Immature natural killer cell (primary cell): Measurements from ENCODE around the gene MGLL. TPM values are rescaled to one million over a fixed set of nuclear protein-coding genes. Genes with fewer than 3 reads are reported as not detected.

ENCODE experiments used
- DNase-seq, 3 donors: peaks; one replicate each; pipeline ENCODE4 v3.0.0; 2022; ENCODE audit warnings: mixed read lengths in 1 of 3
- H3K27ac Mint-ChIP-seq, 6 donors: one replicate each; pipeline ENCODE4 v1.8.0; 2020; ENCODE audit warnings: mixed read lengths in 6 of 6, mild to moderate bottlenecking in 5 of 6, inconsistent platforms in 4 of 6, moderate library complexity in 3 of 6
- H3K27me3 Mint-ChIP-seq, 3 donors: one replicate each; pipeline ENCODE4 v1.8.0; 2020 to 2021; ENCODE audit warnings: low read depth in 3 of 3, mild to moderate bottlenecking in 3 of 3, mixed read lengths in 3 of 3, moderate library complexity in 3 of 3, inconsistent platforms in 1 of 3
- H3K36me3 Mint-ChIP-seq, 3 donors: one replicate each; pipeline ENCODE4 v1.8.0; 2020; ENCODE audit warnings: mixed read lengths in 3 of 3, inconsistent platforms in 2 of 3, mild to moderate bottlenecking in 2 of 3
- H3K4me1 Mint-ChIP-seq, 2 donors: one replicate each; pipeline ENCODE4 v1.8.0; 2020; ENCODE audit warnings: inconsistent platforms in 2 of 2, mild to moderate bottlenecking in 2 of 2, mixed read lengths in 2 of 2, moderate library complexity in 1 of 2
- H3K4me3 Mint-ChIP-seq, 5 donors: one replicate each; pipeline ENCODE4 v1.8.0; 2020; ENCODE audit warnings: mild to moderate bottlenecking in 5 of 5, mixed read lengths in 5 of 5, inconsistent platforms in 3 of 5, moderate library complexity in 3 of 5
- H3K9me3 Mint-ChIP-seq, 6 donors: one replicate each; pipeline ENCODE4 v1.8.0; 2020; ENCODE audit warnings: mild to moderate bottlenecking in 6 of 6, mixed read lengths in 6 of 6, inconsistent platforms in 4 of 6, moderate library complexity in 3 of 6
- polyA plus RNA-seq, 3 donors: library from polyadenylated mRNA; unstranded; fragments of 300-500 nt; fragmentation: Illumina TruSeq; gene quantifications; one replicate each; pipeline ENCODE4 v1.2.3, GENCODE V29; 2021

MGLL gene
- polyA plus RNA-seq, 3 donors from 2014 or later, result 2.6 to 3.6 (median 2.6) TPM

DNA sequence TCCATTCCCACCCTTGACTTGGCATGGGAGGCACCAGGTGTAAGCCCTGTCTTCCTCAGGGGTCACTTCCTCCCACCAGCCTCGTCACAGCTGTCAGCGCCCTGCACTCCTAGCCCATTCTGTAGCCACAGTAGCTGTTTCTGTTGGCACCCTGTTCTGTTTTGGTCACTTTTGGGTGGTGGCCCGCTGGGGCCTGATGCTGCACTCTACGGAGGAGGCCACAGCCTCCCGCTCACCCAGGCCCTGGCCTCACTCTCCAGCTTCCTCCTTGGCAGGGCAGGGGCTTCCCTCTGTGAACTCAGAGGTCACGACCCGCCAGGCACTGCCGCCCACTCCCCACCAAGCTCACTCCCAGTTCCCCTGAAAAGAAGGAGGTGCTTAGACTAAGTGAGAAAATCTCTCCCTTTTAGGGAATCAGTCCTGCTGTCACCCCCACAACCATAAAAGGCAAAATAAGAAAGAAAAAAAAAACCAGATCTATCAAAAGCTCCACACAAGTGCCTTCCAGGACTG lies 68.4 kb downstream of the MGLL start:
- peaks cover 0 to 11% (median 4%) of the 10 kb centered on the region in 3 donors for H3K27me3 Mint-ChIP-seq
- no peak overlapping the region for H3K4me3 Mint-ChIP-seq
- DNase-seq, result no peak
- H3K36me3 Mint-ChIP-seq, result no peaks in the 10 kb centered on the region
- no peaks in the 10 kb centered on the region for H3K4me1 Mint-ChIP-seq
- peak overlapping the region in 2 of 6 donors; percentile 59 to 78 for H3K27ac Mint-ChIP-seq
- no peaks in the 10 kb centered on the region for H3K9me3 Mint-ChIP-seq

DNA sequence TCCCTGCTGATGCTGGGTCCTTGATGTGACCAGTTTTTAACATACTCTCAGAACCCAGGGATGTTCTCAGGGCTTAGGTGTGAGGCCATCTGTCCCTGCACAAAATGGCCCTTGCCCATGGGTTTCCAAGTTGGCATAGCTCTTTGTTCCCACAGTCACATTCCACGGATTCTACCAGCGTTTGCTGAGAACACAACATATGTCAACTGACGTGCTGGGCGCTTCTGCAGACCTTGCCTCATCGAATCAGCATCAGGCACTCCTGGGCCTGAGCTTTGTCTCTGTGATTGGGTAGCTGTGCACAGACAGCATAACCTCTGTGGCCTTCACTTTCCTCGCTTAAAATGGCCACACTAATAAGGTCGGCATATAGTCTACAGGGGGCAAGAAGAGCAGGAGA lies 69.0 kb downstream of the MGLL start:
- Mint-ChIP-seq H3K27me3 (peaks cover 0 to 11% (median 4%) of the 10 kb centered on the region in 3 donors), H3K4me1 (no peaks in the 10 kb centered on the region), H3K27ac (no peak overlapping the region), H3K4me3 (no peak overlapping the region), H3K36me3 (no peaks in the 10 kb centered on the region), H3K9me3 (no peaks in the 10 kb centered on the region)
- DNase-seq, result no peak

DNA sequence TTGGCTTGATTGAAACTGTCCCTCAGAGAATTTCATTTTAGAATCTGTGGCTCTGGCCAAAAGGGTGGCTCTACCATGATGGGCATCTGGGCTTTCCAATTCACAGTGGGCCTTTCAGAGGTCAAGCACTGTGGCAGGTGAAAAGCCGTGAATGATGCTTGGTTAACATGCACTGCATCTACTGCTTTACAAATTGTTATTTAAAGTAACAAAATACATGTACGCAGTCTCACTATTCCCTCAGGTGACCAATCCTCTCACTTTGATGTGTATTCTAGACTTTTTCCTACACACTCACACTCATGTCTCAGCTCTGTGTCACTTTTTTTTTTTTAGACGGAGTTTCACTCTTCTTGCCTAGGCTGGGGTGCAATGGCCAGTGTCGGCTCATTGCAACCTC lies 70.5 kb downstream of the MGLL start:
- Mint-ChIP-seq H3K9me3 (no peaks in the 10 kb centered on the region), H3K4me3 (no peak overlapping the region), H3K4me1 (no peaks in the 10 kb centered on the region), H3K27me3 (peaks cover 0 to 8% (median 4%) of the 10 kb centered on the region in 3 donors), H3K36me3 (no peaks in the 10 kb centered on the region), H3K27ac (no peak overlapping the region)
- no peak for DNase-seq

DNA sequence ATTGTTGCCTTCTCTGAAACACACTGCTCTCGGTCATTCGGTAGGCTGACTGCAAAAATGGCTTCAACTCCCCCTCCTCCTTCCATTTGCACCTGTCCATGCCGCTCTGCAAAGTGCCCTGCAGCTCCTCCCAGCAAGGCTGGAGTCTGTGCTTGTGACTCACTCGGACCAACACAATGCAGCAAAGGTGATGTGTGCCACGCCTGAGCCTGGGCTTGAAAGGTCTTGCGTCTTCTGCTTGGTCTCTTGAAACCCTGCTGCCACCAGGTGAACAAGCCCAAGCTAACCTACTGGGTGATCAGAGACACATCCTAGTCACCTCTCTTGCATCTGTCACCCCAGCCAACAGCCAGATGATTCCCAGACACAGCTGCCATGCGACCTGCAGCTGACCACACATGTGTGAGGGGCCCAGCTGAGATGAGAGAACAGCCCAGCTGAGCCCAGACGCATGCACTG lies 71.1 kb downstream of the MGLL start:
- Mint-ChIP-seq H3K36me3 (no peaks in the 10 kb centered on the region), H3K4me1 (no peaks in the 10 kb centered on the region), H3K4me3 (no peak overlapping the region), H3K9me3 (no peaks in the 10 kb centered on the region), H3K27me3 (peaks cover 0 to 8% (median 4%) of the 10 kb centered on the region in 3 donors), H3K27ac (no peak overlapping the region)
- no peak for DNase-seq

DNA sequence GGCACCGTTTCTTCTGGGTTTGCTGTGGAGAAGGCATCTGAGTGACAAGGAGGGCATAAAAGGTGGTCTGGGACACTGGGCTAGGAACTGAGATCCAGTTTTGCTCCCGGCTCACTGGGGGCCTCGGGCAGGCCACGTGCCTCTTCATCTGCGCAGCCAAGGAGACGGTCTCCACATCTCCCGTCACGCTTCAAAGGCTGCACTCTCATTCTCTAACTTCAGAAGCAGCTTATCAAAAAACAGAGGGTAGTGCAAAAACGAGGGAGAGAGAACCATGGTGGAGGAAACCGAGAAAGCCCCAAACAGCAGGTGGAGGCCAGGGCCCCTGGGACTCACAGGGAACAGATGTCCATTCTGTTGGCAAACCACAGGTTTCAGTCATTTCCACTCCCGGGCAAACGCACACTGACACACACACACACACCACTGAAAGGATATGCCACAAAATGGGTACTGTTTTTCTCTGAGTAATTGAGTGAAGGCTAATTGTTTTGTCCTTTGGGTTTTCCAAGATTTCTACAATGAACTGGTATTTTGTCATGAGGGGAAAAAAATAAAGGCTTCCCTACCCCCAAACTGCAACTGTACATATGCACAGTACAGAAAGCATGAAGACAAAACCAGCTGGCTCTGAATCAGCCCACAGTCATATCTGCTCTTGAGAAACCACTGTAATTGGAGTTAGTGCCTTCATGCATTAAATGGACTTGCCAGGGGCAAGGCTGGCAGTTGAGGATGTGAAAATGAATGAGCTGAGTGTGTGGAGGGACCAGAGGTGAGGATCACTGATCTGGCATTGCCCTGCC lies 71.9 kb downstream of the MGLL start:
- Mint-ChIP-seq H3K4me1 (no peaks in the 10 kb centered on the region), H3K27ac (no peak overlapping the region), H3K27me3 (peaks cover 0 to 8% (median 4%) of the 10 kb centered on the region in 3 donors), H3K36me3 (no peaks in the 10 kb centered on the region), H3K9me3 (no peaks in the 10 kb centered on the region), H3K4me3 (no peak overlapping the region)
- DNase-seq, result no peak

DNA sequence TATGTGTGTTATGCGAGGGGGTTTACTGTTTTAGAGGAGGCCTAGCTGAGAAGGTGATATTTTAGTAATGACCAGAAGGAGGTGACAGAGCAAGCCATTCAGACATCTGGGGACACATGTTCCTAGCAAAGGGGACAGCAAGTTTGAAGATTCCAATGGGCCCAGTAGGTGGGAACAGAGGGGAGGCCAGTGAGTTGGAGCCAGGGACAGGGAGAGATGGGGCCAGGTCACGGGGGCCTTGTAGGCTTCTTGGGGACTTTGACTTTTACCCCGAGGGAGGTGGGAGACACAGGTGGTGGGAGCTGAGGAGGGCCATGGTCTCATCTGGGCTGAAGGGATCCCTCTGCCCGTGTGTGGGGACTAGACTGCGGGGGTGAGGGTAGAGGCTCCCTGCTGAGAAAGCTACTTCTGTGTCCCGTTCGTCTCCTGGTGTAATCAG lies 72.5 kb downstream of the MGLL start:
- Mint-ChIP-seq H3K4me3 (no peak overlapping the region), H3K27ac (no peak overlapping the region), H3K36me3 (no peaks in the 10 kb centered on the region), H3K27me3 (peaks cover 0 to 4% (median 1%) of the 10 kb centered on the region in 3 donors), H3K4me1 (no peaks in the 10 kb centered on the region), H3K9me3 (no peaks in the 10 kb centered on the region)
- no peak for DNase-seq

DNA sequence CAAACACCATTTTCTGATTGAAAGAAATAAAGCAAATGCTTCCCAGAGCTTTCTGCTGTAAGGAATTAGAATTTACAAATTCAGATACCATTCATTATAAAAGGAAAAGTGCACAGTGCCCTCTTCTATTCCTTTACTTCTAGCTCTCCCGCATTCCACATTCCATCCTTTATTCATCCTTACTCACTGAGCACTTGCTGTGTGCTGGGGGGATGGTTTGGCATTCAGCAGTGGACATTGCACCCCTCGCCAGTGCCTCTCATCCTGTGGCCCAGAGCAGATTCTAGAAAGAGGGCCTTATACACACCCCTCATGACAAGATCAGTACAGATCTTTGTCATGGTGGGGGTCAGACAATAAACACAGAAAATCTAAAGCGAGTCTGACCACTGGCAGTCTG lies 73.0 kb downstream of the MGLL start:
- no peak overlapping the region for H3K27ac Mint-ChIP-seq
- H3K4me1 Mint-ChIP-seq, result no peaks in the 10 kb centered on the region
- H3K27me3 Mint-ChIP-seq, result peaks cover 0 to 4% (median 0%) of the 10 kb centered on the region in 3 donors
- no peaks in the 10 kb centered on the region for H3K36me3 Mint-ChIP-seq
- no peak overlapping the region for H3K4me3 Mint-ChIP-seq
- H3K9me3 Mint-ChIP-seq, result no peaks in the 10 kb centered on the region
- no peak for DNase-seq

DNA sequence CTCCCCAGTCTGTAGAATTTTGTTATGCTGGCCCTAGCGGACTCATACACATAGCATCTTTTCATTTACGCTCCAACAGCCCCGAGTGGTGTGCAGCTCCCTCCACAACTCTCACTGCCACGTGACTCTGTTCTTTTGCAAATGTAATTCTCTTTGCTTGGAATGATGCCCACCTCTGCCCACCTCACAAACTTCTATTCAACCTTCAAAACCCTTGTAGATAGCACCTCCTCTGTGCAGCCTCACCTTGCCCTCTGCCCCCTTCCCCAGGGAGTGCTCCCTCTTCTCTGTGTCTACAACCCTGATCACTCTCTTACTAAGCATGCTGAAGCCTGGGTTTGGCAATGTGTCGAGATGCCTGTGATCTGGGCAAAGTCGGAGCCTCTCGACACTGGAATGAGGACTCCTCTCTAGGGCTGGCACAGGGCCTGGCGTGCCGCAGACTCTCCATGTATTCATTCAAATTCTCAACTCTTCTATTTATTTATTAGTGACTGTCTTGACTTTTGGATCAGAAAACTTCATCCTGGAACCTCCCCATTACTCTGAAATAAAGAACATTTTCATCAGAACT lies 73.5 kb downstream of the MGLL start:
- no peaks in the 10 kb centered on the region for H3K36me3 Mint-ChIP-seq
- no peaks in the 10 kb centered on the region for H3K4me1 Mint-ChIP-seq
- H3K4me3 Mint-ChIP-seq, result no peak overlapping the region
- peaks cover 0 to 4% (median 0%) of the 10 kb centered on the region in 3 donors for H3K27me3 Mint-ChIP-seq
- H3K27ac Mint-ChIP-seq, result no peak overlapping the region
- DNase-seq, result no peak
- H3K9me3 Mint-ChIP-seq, result no peaks in the 10 kb centered on the region

DNA sequence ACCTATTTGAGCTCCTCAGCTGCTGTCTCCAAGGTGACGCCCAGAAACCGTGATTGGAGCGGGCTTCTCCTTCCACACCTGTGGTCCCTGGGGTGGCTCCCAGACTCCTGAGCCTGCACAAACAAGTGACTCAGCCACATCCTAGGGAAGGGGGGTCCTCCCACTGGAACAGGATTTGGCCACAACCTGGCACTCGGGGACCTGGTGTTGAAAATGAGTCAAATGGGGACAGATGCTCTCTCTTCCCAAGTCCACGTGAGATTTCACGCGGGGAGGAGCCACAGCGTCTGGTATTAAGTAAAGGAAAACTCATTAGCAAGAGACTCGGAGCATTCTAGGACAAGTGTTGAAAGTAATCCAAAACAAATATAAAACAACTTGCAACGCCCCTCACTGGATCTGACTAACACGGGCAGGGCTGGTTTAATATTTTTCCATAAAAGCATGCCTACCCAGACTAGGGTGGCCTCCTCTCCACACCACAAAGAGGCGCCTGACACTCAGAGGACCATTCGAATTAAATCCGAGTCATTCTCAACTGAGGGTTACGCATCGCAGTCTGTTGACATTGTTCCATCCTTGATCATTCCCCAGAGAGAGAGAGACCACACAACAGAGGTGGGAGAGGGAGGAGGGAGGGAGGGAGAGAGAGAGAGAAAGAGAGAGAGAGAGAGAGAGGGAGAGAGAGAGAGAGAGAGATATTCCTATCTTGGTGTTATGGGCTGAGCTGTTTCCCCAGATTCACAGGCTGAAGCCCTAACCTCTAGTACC lies 74.4 kb downstream of the MGLL start:
- Mint-ChIP-seq H3K27me3 (peaks cover 0 to 4% (median 0%) of the 10 kb centered on the region in 3 donors), H3K4me3 (no peak overlapping the region), H3K9me3 (no peaks in the 10 kb centered on the region), H3K36me3 (no peaks in the 10 kb centered on the region), H3K4me1 (no peaks in the 10 kb centered on the region), H3K27ac (no peak overlapping the region)
- DNase-seq, result no peak

DNA sequence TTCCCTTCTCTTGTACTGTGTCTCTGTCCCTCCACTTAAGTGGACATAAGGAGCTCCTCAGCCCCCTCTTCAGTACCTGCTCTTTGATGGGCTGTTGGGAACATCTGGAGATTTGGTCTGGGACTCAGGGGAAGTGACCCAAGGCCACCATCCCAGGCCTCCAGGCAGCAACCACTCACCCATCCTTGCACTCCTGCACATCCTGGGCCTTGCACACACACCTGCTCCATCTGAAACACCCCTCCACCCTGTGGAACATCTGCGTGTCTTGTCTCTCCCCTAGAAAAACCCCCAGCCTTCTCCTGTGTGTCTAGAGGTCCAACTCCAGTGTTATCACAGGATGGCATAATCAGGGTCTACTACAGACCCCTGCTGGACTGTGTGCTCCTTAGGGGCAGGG lies 75.2 kb downstream of the MGLL start:
- H3K27ac Mint-ChIP-seq, result no peak overlapping the region
- DNase-seq, result no peak
- no peak overlapping the region for H3K4me3 Mint-ChIP-seq
- no peaks in the 10 kb centered on the region for H3K36me3 Mint-ChIP-seq
- H3K27me3 Mint-ChIP-seq, result peaks cover 0 to 2% (median 0%) of the 10 kb centered on the region in 3 donors
- no peaks in the 10 kb centered on the region for H3K4me1 Mint-ChIP-seq
- no peaks in the 10 kb centered on the region for H3K9me3 Mint-ChIP-seq

DNA sequence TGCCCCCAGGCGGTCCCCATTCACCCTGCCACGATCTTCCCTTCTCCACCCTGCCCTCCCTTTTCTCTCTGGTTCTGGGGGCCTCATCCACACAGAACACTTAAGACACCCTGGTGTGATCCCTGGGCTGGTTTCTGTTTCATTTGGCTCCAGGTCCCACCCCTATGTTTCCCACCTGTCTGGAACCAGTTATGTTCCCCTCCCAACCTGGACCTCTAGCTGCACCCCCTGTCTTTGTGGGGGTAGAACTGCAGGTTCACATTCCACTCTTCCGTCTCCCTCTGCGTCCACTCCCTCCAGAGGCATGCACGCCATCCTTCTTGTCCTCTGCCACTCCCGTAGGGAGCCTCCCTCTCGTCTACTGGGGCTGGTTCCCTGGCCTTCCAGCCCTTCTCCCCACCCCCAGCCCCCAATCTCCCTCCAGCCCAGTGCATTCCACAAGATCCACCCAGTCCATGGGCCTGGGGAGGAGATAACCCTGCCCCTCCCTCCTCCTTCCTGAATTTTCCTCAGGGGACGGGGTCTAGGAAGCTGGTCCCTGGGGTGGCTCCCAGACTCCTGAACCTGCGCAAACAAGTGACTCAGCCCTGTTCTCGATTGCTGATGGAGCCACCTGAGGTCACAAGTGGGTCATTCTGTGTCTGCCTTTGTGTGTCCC lies 75.8 kb downstream of the MGLL start:
- H3K27ac Mint-ChIP-seq, result no peak overlapping the region
- peaks cover 0 to 2% (median 0%) of the 10 kb centered on the region in 3 donors for H3K27me3 Mint-ChIP-seq
- H3K4me3 Mint-ChIP-seq, result no peak overlapping the region
- H3K4me1 Mint-ChIP-seq, result no peaks in the 10 kb centered on the region
- no peak for DNase-seq
- no peaks in the 10 kb centered on the region for H3K36me3 Mint-ChIP-seq
- H3K9me3 Mint-ChIP-seq, result no peaks in the 10 kb centered on the region

DNA sequence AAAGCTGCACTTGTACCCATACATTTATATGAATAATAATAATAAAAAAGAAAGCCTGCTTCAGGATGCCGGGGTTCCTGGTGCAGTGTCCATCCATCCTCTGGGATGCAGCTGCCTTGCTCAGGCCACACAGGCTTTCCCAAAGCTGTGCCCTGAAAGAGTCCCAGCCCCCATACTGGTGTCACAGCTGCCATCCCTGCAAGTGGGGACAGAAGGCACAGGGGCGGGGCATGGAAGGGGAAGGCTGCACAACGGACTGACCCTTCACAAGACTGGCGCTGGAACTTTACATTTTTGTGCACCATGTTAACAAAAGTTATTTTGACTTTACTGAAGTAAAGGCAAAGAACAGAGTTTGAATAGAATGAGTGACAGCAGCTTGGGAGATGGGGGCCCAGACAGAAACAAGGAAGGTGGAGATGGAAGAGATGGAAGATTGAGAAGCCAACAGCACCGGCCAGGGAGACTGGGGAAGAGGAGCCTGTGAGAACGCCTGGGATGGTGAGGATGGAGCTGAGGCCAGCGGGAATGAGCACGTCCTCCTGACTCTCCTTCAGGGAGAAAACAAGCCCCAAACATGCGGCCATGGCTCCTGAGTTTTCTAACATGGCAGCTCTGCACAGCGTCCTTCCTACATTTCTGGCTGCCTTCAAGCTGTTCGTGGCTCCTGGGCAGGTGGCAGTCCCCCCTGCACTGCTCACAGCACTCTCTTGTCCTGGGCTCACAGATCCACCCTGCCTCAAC lies 76.5 kb downstream of the MGLL start:
- peaks cover 0 to 2% (median 0%) of the 10 kb centered on the region in 3 donors for H3K27me3 Mint-ChIP-seq
- no peak overlapping the region for H3K27ac Mint-ChIP-seq
- H3K36me3 Mint-ChIP-seq, result no peaks in the 10 kb centered on the region
- H3K4me3 Mint-ChIP-seq, result no peak overlapping the region
- H3K9me3 Mint-ChIP-seq, result no peaks in the 10 kb centered on the region
- no peaks in the 10 kb centered on the region for H3K4me1 Mint-ChIP-seq
- DNase-seq, result no peak

DNA sequence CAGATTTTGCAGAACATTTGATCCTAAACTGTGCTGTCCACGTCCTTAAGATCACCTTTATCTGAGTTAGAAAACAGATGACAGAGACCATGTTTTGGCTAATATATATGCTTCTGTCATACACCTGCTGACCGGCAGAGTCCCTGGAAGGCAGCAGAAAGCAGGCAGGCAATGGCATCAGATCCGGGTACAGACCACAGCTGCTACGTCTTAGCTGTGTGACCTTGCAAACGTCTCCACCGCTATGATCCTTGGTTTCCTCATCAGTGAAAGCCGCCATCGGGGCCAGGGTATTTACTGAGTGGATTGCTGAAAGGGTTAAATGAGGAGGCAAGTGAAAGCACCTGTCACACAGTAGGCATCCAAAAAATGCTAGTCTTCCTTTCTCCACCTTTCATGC lies 77.4 kb downstream of the MGLL start:
- H3K27me3 Mint-ChIP-seq, result peaks cover 0 to 2% (median 0%) of the 10 kb centered on the region in 3 donors
- H3K9me3 Mint-ChIP-seq, result no peaks in the 10 kb centered on the region
- no peak for DNase-seq
- no peak overlapping the region for H3K4me3 Mint-ChIP-seq
- H3K36me3 Mint-ChIP-seq, result no peaks in the 10 kb centered on the region
- no peaks in the 10 kb centered on the region for H3K4me1 Mint-ChIP-seq
- H3K27ac Mint-ChIP-seq, result no peak overlapping the region
